Panc1 (cell line): ENCODE measurements around the gene CYP39A1. TPM values are rescaled to one million over a fixed set of nuclear protein-coding genes. Genes with fewer than 3 reads are reported as not detected.

Experiments
- ATAC-seq: fragments of 200-7000 bp; cut with Tn5 transposase; 2 replicates; pipeline ENCODE4 v1.9.1; 2020; ENCODE audit warnings: mild to moderate bottlenecking, moderate library complexity
- BruUV-seq: library from RNA; stranded (reverse); fragments of 400-500 nt; replicated peaks from 2 replicates; lab custom pipeline; 2021; lab: Mats Ljungman, UMichigan
- CTCF ChIA-PET: fragments of 300-600 bp; sonication (Branson Sonifier 250); formaldehyde crosslinking; loops from one replicate; lab custom pipeline; 2022; ENCODE audit warnings: antibody characterized with exemption; lab: Charles Lee
- POLR2A ChIA-PET: fragments of 300-600 bp; sonication (Branson Sonifier 250); formaldehyde crosslinking; loops from one replicate; lab custom pipeline; 2022; ENCODE audit warnings: antibody characterized with exemption; lab: Charles Lee
- DNase-seq: peaks from one replicate; pipeline ENCODE4 v3.0.0-alpha.2; 2010; ENCODE audit warnings: low read depth, low spot score
- H3K27ac ChIP-seq: 2 replicates; pipeline ENCODE4 v1.5.1; 2011; ENCODE audit warnings: mild to moderate bottlenecking, low read length, inconsistent platforms
- H3K27me3 ChIP-seq: fragments of 200-500 bp; sonication (Bioruptor generic); 2 replicates; pipeline ENCODE4 v1.6.0; 2014; ENCODE audit warnings: low read length, inconsistent platforms; ENCODE audit not compliant: control insufficient read depth, insufficient read depth
- H3K36me3 ChIP-seq: fragments of 200-500 bp; sonication (Bioruptor generic); 2 replicates; pipeline ENCODE4 v1.5.1; 2014; ENCODE audit warnings: inconsistent platforms, mild to moderate bottlenecking, low read length, moderate library complexity; ENCODE audit not compliant: control insufficient read depth, insufficient read depth
- H3K4me1 ChIP-seq: 2 replicates; pipeline ENCODE4 v1.5.1; 2011; ENCODE audit warnings: inconsistent platforms, mild to moderate bottlenecking, low read length, moderate library complexity; ENCODE audit not compliant: control insufficient read depth, insufficient read depth
- H3K4me3 ChIP-seq, 2 experiments: 2 replicates each; pipeline ENCODE4 v1.5.1; 2011 to 2012; ENCODE audit warnings: low read depth in 2 of 2, low read length in 2 of 2, mild to moderate bottlenecking in 2 of 2, inconsistent platforms in 1 of 2, moderate library complexity in 1 of 2
- H3K9me3 ChIP-seq: fragments of 200-500 bp; sonication (Bioruptor generic); 2 replicates; pipeline ENCODE4 v1.5.1; 2014; ENCODE audit warnings: low read depth, mild to moderate bottlenecking, inconsistent platforms, low read length, moderate library complexity; ENCODE audit not compliant: control insufficient read depth, insufficient read depth
- CTCF ChIP-seq: fragments of 450-650 bp; IDR thresholded peaks from 2 replicates; pipeline ENCODE4 v1.5.1; 2017; ENCODE audit warnings: mild to moderate bottlenecking
- POLR2AphosphoS5 ChIP-seq: IDR thresholded peaks from 2 replicates; pipeline ENCODE4 v1.6.1; 2012; ENCODE audit warnings: mild to moderate bottlenecking, low read depth, low read length, moderate library complexity
- SIN3A ChIP-seq: IDR thresholded peaks from 2 replicates; pipeline ENCODE4 v1.6.1; 2012; ENCODE audit warnings: low read depth, mild to moderate bottlenecking, low read length, moderate library complexity, borderline replicate concordance; ENCODE audit not compliant: insufficient read depth
- TCF7L2 ChIP-seq: IDR thresholded peaks from 2 replicates; pipeline ENCODE4 v1.6.1; 2011; ENCODE audit warnings: mild to moderate bottlenecking, low read depth, low read length, inconsistent platforms
- in situ Hi-C: cut with HindIII; loops from 2 replicates; pipeline ENCODE4 v1.10.0; 2016; ENCODE audit warnings: low sequenced_read_pairs, low pct_unique_long_range_greater_than_20kb
- intact Hi-C: fragments of 100-400 bp; cut with micrococcal nuclease; formaldehyde crosslinking; loops from one replicate; pipeline ENCODE4 v1.10.0; 2022; ENCODE audit not compliant: unreplicated experiment
- total RNA-seq: library from RNA; stranded (reverse); gene quantifications from one replicate; pipeline ENCODE4 v1.2.1, GENCODE V29; 2021; ENCODE audit not compliant: unreplicated experiment
- TF ChIP-seq, protein P1 (sequence below), 2 experiments: IDR thresholded peaks; 2 replicates each; pipeline ENCODE4 v1.6.1; 2011 to 2012; ENCODE audit warnings: low read depth in 2 of 2, control low read depth in 1 of 2, low read length in 1 of 2, mild to moderate bottlenecking in 1 of 2, moderate library complexity in 1 of 2; ENCODE audit not compliant: insufficient read depth in 1 of 2

CYP39A1 gene
- total RNA-seq, 1 experiment from 2014 or later = 0.72 TPM

DNA sequence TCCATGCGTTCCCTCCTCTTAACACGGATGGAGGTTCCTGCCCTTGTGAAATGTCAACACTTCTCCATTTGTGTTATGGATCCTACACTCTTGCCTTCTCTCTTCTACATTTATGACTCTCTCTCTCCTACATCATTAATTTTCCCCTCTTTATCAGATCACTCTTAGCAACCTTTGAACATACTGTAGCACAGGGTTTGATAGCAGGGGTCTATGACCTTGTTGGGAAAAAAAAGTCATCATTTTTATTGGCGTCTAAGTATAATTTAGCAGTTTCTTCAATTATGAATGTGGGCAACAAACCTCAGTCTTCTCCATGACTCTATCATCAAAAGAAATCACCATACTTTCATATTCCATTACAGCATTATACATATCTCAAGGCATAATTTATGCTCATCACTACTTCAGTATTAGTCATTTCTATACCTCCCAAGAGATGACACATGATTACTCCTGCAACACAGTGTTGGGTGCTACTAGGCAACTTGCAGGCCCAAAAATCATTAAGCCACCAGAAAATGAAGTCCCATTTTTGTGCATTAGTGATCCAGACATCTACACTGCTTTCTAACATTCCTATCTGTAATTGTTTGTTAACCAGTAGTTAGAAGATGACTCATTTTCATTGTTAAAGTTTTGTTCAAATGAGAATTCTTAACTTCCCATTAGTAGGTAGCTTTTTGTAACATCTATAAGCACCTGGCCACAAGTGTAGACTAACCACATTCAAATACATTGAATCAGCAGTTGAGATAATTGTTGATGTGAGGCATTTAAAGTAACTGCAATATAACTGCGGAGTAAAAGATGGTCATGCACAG, 9.5 kb downstream of the CYP39A1 start:
- H3K4me3 ChIP-seq = no peak overlapping the region
- ATAC-seq = no peak
- POLR2A ChIA-PET = no interaction called here
- H3K27ac ChIP-seq = no peak overlapping the region
- DNase-seq = no peak
- BruUV-seq = no TSS peak
- no peaks in the 10 kb centered on the region; the same call in 1 of the 2 replicates for H3K9me3 ChIP-seq
- CTCF ChIA-PET = no interaction called here
- no peaks in the 10 kb centered on the region for H3K4me1 ChIP-seq
- TF ChIP-seq CTCF = no peak
- no peak for TF ChIP-seq TCF7L2
- TF ChIP-seq, protein P1, sequence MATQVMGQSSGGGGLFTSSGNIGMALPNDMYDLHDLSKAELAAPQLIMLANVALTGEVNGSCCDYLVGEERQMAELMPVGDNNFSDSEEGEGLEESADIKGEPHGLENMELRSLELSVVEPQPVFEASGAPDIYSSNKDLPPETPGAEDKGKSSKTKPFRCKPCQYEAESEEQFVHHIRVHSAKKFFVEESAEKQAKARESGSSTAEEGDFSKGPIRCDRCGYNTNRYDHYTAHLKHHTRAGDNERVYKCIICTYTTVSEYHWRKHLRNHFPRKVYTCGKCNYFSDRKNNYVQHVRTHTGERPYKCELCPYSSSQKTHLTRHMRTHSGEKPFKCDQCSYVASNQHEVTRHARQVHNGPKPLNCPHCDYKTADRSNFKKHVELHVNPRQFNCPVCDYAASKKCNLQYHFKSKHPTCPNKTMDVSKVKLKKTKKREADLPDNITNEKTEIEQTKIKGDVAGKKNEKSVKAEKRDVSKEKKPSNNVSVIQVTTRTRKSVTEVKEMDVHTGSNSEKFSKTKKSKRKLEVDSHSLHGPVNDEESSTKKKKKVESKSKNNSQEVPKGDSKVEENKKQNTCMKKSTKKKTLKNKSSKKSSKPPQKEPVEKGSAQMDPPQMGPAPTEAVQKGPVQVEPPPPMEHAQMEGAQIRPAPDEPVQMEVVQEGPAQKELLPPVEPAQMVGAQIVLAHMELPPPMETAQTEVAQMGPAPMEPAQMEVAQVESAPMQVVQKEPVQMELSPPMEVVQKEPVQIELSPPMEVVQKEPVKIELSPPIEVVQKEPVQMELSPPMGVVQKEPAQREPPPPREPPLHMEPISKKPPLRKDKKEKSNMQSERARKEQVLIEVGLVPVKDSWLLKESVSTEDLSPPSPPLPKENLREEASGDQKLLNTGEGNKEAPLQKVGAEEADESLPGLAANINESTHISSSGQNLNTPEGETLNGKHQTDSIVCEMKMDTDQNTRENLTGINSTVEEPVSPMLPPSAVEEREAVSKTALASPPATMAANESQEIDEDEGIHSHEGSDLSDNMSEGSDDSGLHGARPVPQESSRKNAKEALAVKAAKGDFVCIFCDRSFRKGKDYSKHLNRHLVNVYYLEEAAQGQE (IDR thresholded peaks at IDR 0.05; ENCODE audit: insufficient read depth in 1 of 2, low read depth in 2 of 2, low read length in 1 of 2) = no peak
- TF ChIP-seq POLR2AphosphoS5 = no peak
- no peak for TF ChIP-seq SIN3A
- no peaks in the 10 kb centered on the region; the same call in 1 of the 2 replicates for H3K27me3 ChIP-seq
- no peaks in the 10 kb centered on the region; the same call in 1 of the 2 replicates for H3K36me3 ChIP-seq
- intact Hi-C loops = no loop called here
- in situ Hi-C loops = no loop called here

DNA sequence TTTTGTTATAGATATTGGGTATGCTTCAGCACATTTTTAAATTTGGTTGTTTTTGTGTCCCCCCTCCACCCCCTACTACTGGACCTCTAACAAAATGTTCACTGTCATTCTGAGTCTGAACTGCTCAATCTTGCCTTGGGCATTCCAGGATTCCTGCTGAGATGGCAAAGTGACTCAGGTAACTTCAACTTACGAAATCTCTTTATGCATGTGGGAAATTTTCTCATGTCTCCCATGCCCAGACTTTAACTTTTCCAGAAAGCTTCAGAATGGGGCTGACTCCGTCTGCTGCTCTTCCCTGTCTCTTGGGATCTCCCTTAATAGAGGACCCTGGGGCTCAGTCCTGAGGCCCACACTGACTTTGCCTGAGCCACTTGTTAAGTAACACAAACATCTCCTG, 14.0 kb downstream of the CYP39A1 start:
- no TSS peak for BruUV-seq
- DNase-seq = no peak
- Histone ChIP-seq H3K27ac (no peak overlapping the region), H3K4me3 (no peak overlapping the region), H3K9me3 (no peaks in the 10 kb centered on the region), H3K27me3 (no peaks in the 10 kb centered on the region; the same call in 1 of the 2 replicates), H3K36me3 (no peaks in the 10 kb centered on the region; the same call in 1 of the 2 replicates), H3K4me1 (no peaks in the 10 kb centered on the region)
- in situ Hi-C loops = no loop called here
- POLR2A ChIA-PET = no interaction called here
- TF ChIP-seq CTCF = no peak
- TF ChIP-seq SIN3A = no peak
- TF ChIP-seq, protein P1 (IDR thresholded peaks at IDR 0.05; ENCODE audit: insufficient read depth in 1 of 2, low read depth in 2 of 2, low read length in 1 of 2) = no peak
- no peak for TF ChIP-seq POLR2AphosphoS5
- TF ChIP-seq TCF7L2 = no peak
- intact Hi-C loops = no loop called here
- CTCF ChIA-PET = no interaction called here
- ATAC-seq = no peak
